AG10803 (cell line): ENCODE results near the gene FOXP1.

ENCODE experiments used
- DNase-seq: peaks from one replicate; pipeline ENCODE4 v3.0.0; 2010; ENCODE audit warnings: low read depth
- H3K4me3 ChIP-seq: 2 replicates; pipeline ENCODE4 v1.5.1; 2011; ENCODE audit warnings: mild to moderate bottlenecking, low read length, control low read depth
- CTCF ChIP-seq: conservative IDR thresholded peaks from 2 replicates; pipeline ENCODE4 v1.5.1; 2011; ENCODE audit warnings: mild to moderate bottlenecking, low read length, control low read depth, inconsistent platforms

Gene FOXP1

DNA sequence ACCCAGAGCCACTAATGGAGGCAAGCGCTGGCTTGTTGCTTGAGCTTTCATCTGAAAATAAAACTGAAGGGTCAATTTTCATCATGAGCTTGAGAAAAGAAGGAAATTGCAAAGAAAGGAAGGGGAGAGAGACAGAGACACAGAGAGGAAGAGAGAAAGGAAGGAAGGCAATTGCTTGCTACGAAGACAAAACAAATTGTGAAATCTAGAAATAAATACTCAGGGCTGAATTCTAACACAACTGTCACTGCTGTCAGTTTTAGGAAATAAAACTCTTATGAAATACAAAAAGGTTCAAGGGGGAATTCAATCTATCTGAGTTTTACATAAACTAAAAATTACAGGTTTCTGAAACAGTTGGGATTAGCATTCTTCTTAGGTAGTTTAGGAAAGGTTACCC is 36.7 kb downstream of the FOXP1 start:
- no peak overlapping the region for H3K4me3 ChIP-seq
- DNase-seq = no peak
- TF ChIP-seq CTCF = no peak

DNA sequence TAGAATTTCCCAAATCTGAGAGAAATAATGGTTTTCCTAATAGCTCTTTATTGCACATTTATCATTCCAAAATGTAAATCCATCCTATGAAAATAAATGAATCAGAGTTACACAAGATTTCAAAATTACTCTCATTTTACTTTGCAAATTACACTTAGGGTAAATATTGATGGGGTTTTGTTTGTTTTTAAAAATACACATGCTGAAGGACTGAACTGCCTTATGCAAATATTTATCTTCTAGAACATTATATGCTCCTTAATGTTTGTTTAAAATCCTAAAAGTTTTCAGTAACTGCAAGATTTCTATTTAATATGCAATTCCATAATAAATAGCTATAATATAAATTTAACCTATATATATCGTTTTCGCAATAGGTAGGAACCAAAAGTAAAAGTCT is 38.2 kb downstream of the FOXP1 start:
- DNase-seq = no peak
- no peak for TF ChIP-seq CTCF
- H3K4me3 ChIP-seq = no peak overlapping the region

DNA sequence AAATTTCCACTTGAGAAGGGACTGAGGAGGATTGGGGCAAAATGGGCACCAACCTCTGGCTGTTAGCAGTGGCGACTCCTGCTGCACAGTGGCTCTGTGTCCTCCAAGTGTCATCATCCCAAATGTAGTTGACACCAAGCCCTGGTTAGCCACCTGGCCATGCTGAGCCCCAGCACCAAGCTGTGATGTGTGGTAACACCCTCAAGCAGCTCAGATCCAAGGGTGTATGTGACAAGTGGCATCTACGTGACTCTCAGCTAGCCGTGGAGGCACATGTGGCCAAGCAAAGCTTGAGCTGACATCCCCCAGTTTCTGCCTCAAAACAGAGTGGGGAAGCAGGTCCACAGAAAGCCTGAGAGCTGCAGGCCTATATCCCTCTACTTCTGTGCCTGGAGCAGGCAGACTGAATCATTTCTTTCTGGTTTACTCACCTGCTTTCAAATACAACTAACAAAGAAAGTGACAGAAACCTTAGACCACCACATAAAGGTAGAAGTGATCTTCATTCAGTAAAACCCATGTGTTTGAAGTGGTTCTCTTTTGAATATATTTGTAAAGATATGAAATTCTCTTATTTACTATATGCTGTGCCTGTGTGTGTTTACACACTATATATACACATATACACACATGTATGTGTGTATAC is 40.0 kb downstream of the FOXP1 start:
- no peak for DNase-seq
- peak overlapping the region; percentile 28 for H3K4me3 ChIP-seq
- TF ChIP-seq CTCF = no peak

DNA sequence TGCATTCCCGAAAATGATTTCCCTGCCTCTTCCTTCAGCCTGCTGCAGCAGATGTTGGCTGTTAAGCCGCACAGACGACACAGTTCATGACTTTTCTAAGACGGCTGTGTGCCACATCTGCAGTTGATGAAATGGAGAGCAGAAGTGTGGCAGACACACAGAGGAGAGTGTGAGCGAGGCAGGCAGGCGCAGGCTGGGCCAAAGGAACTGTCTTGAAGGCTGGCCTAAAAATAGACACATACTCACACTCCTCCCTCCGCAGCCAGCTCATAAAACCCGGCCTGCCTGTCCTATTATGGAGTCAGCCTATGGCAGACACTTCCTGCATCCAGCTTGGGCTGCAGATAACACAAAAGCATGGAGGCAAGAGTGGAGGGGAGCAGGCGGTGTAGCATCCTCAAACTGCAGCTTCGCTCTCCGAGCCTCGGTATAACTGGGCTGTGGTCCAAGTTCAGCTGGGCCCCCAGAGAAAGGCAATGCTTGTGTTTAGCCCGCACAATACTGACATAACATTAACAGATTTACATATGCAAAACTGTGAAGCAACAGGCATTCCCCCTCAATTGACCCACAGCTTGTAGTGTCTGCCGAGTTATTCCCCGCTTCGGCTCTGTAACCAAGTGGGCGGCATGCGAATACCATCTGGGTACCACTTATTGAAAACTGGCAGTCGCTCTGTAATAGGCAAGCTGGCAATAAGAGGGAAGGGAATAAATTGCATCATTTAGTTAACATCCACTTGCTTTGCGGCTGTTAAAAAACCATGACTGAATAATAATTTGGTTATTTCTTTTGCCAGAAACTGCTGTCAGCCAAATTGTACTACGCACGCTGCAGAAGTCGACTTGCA is 40.8 kb downstream of the FOXP1 start:
- peak; percentile 99 for DNase-seq
- no peak for TF ChIP-seq CTCF
- H3K4me3 ChIP-seq = peak overlapping the region; percentile 54

GRCh38 chr3:71541313-71541712 is 42.2 kb downstream of the FOXP1 start:
- no peak for DNase-seq
- TF ChIP-seq CTCF = no peak
- no peak overlapping the region for H3K4me3 ChIP-seq

- no peak for TF ChIP-seq CTCF
- H3K4me3 ChIP-seq = no peak overlapping the region
- DNase-seq = peak; percentile 95
Measured at GRCh38 chr3:71537211-71537611, 46.3 kb downstream of the FOXP1 start.

- TF ChIP-seq CTCF = no peak
- H3K4me3 ChIP-seq = peak overlapping the region; percentile 38
- DNase-seq = peak; percentile 85
Measured at GRCh38 chr3:71536376-71536965, 47.1 kb downstream of the FOXP1 start.
